C4-2B (cell line): ENCODE measurements around the gene SCAF8.

Source experiments
- ZFX ChIP-seq: fragments of 450-650 bp; IDR thresholded peaks from 2 replicates; pipeline ENCODE4 v1.6.1; 2017
- TF ChIP-seq, protein P1 (sequence below): fragments of 450-650 bp; conservative IDR thresholded peaks from 2 replicates; pipeline ENCODE4 v1.5.1; 2017; ENCODE audit warnings: mild to moderate bottlenecking

GRCh38 chr6:154865291-154865690, 132.1 kb downstream of the SCAF8 start:
- TF ChIP-seq, protein P1, sequence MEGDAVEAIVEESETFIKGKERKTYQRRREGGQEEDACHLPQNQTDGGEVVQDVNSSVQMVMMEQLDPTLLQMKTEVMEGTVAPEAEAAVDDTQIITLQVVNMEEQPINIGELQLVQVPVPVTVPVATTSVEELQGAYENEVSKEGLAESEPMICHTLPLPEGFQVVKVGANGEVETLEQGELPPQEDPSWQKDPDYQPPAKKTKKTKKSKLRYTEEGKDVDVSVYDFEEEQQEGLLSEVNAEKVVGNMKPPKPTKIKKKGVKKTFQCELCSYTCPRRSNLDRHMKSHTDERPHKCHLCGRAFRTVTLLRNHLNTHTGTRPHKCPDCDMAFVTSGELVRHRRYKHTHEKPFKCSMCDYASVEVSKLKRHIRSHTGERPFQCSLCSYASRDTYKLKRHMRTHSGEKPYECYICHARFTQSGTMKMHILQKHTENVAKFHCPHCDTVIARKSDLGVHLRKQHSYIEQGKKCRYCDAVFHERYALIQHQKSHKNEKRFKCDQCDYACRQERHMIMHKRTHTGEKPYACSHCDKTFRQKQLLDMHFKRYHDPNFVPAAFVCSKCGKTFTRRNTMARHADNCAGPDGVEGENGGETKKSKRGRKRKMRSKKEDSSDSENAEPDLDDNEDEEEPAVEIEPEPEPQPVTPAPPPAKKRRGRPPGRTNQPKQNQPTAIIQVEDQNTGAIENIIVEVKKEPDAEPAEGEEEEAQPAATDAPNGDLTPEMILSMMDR: no peak
- TF ChIP-seq ZFX: no peak
